ENCODE measurements around the gene ABCB10. TPM values are rescaled to one million over a fixed set of nuclear protein-coding genes. Genes with fewer than 3 reads are reported as not detected.

Gene ABCB10
- total RNA-seq = 16.3 and 16.4 TPM in 2 replicates

DNA sequence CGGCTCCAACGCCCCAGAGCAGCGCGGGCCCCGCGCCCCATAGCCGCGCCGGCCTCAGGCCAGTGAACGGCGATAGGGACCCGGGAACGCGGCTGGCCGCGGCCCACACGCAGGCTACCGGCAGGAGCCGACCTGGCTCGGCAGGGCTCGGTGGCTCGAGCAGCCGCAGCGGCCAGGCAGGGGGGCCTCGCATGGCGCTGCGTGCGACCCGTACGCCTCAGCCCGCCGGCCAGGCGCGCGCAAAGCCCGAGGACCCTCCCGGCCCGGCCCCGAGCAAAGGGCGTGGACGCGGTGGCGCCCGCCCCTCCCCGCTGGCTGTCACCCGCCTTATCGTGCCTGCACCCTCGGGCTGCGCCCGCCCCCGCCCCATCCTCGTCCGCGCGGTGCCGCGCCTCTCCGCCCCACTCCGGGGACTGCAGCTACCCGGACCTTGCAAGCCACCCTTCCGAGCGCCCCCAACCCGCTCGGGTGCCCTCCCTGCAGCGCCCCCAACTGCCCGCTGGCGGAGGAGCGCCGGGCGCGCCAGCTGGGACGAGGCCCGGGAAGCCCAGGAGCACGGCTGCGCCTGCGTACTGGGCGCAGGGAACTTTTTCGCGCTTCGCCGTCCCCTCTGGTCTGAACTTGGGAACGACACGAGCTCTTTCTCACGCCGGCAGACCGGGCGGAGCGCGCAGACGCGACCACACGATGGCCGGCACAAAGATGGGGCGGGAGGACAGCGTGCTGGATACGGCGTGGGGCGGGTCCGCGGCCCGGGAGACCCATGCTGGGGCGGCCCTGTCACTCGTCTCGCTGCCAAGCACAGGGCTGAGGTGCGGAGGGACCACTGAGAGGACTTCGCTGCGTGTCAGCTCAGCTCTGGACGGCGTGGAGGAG is at the start of gene ABCB10:
ABCB10 (minus strand) TSS at position 248 of the 876 bp plus-strand sequence; CDS start at position 193, 55 bp downstream.

GRCh38 chr1:229507951-229508822 is 50.3 kb downstream of the ABCB10 start, which contains the start of gene NUP133:
NUP133 (minus strand) TSS chr1:229508341; CDS start chr1:229508249, 92 bp downstream.

Small RNAs within 50 kb of the gene (small RNA-seq; reads per million reads assigned to genes)
- not detected for gene HMGN2P19
- not detected for gene RNA5SP78
- gene RNU4-21P = not detected

Other genes starting within 250 kb of the ABCB10 start
- gene CCSAP, start 215.7 kb downstream of the ABCB10 start, total RNA-seq = 8.9 and 12.0 TPM in 2 replicates
- 0.13 TPM in 1 of 2 replicates, not detected in the other for gene ACTA1, start 124.6 kb downstream of the ABCB10 start, total RNA-seq
- 37.6 and 38.0 TPM in 2 replicates for gene NUP133, start 50.4 kb downstream of the ABCB10 start, total RNA-seq
- 14.1 and 15.6 TPM in 2 replicates for gene TAF5L, start 67.4 kb upstream of the ABCB10 start, total RNA-seq
- 7.3 and 8.5 TPM in 2 replicates for gene URB2, start 67.5 kb upstream of the ABCB10 start, total RNA-seq